C4-2B (cell line): ENCODE data around the gene COX6A1.

Source experiments
- H3K27ac ChIP-seq: fragments of 450-650 bp; 2 replicates; pipeline ENCODE4 v1.5.1; 2017
- CTCF ChIP-seq: fragments of 450-650 bp; conservative IDR thresholded peaks from 2 replicates; pipeline ENCODE4 v1.5.1; 2017; ENCODE audit warnings: mild to moderate bottlenecking
- ZFX ChIP-seq: fragments of 450-650 bp; IDR thresholded peaks from 2 replicates; pipeline ENCODE4 v1.6.1; 2017

Gene COX6A1

GRCh38 chr12:120428597-120429229, 9.2 kb upstream of the COX6A1 start:
- TF ChIP-seq CTCF (no peak), ZFX (no peak)
- H3K27ac ChIP-seq = no peak overlapping the region

GRCh38 chr12:120429368-120429767, 8.5 kb upstream of the COX6A1 start:
- no peak overlapping the region for H3K27ac ChIP-seq
- TF ChIP-seq CTCF (no peak), ZFX (no peak)

- H3K27ac ChIP-seq = no peak overlapping the region
- TF ChIP-seq ZFX = no peak
- no peak for TF ChIP-seq CTCF
Observed at GRCh38 chr12:120432772-120433525, 5.0 kb upstream of the COX6A1 start.

GRCh38 chr12:120438495-120439198, 734 bp downstream of the COX6A1 start:
- peak overlapping the region; percentile 92 for H3K27ac ChIP-seq
- TF ChIP-seq CTCF = no peak
- no peak for TF ChIP-seq ZFX

GRCh38 chr12:120439646-120440247, 1.8 kb downstream of the COX6A1 start:
- no peak overlapping the region for H3K27ac ChIP-seq
- TF ChIP-seq CTCF (peak; percentile 77), ZFX (no peak)

- H3K27ac ChIP-seq = no peak overlapping the region; the same call in 1 of the 2 replicates
- TF ChIP-seq ZFX (no peak), CTCF (no peak)
Observed at GRCh38 chr12:120444676-120445075, 6.8 kb downstream of the COX6A1 start.
